Stimulated activated CD4-positive, alpha-beta T cell treated with anti-CD3 and anti-CD28 coated beads, Interleukin-15, amount 100 ng/mL, for 48 hours (primary cell): ENCODE data around the gene KRT13.
A peak's percentile ranks its signal among the peaks of the same experiment; 100 is the strongest.

Source experiments
- DNase-seq, 2 donors: peaks; one replicate each; pipeline ENCODE4 v3.0.0-alpha.2; 2020; ENCODE audit warnings: low read depth in 2 of 2

Gene KRT13

DNA sequence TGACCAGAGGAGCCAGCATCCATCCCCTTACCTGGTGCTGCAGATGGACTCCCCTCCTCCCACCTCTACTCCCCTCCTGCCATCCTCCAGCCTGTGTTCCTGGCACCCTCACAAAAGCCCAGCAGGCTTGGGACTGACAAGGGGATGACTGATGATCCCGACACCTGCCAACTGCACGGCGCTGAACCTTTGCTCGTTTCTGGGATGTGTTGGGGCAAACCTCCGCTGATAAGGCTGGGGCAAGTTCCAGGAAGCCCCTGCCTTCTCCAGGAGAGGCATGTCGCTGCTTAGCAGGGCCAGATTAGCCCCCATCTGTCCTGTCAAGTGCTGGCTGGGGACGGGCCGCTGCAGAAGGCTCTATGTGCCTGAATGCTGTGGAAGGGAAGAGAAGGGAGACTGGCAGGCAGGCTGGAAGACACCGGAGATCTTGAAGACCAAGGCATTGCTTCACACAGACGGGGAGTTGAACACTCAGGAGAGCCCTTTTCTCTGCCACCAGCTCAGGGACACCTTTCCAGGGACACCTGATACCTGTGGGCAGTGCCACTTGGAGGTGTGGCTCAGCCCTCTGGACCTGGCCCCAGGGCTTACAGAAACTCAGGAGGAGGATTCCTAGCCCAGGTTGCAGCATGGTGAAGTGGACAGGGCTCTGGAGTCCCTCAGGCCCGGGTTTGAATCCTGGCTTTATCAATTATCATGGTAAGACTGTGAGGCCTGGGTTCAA, 14.3 kb upstream of the KRT13 start:
- DNase-seq: no peak

GRCh38 chr17:41518789-41519449, 13.5 kb upstream of the KRT13 start, which contains the start of gene KRT15:
Gene KRT15, minus strand, starts transcription at chr17:41518890. Its CDS starts 63 bp downstream, at chr17:41518827.
- no peak for DNase-seq

DNA sequence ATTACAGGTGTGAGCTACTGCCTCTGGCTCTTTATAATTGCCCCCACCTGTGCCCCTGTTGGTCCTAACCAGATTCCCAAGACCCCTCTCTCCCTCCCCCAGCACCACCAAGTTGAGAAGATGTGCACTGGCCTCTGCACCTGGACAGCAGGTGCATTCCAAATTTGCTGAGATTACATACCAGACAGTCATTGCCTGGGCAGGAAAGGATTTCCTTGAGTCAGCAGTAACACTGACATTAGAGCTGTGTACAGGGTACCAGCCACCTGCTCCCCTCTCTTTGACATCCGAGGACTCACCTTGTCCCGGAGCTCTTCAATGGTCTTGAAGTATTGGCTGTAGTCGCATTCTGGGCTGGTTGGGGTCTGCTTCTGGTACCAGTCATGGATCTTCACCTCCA, 12.6 kb upstream of the KRT13 start:
- no peak for DNase-seq

- no peak for DNase-seq
Observed at GRCh38 chr17:41516830-41517283, 11.4 kb upstream of the KRT13 start.

DNA sequence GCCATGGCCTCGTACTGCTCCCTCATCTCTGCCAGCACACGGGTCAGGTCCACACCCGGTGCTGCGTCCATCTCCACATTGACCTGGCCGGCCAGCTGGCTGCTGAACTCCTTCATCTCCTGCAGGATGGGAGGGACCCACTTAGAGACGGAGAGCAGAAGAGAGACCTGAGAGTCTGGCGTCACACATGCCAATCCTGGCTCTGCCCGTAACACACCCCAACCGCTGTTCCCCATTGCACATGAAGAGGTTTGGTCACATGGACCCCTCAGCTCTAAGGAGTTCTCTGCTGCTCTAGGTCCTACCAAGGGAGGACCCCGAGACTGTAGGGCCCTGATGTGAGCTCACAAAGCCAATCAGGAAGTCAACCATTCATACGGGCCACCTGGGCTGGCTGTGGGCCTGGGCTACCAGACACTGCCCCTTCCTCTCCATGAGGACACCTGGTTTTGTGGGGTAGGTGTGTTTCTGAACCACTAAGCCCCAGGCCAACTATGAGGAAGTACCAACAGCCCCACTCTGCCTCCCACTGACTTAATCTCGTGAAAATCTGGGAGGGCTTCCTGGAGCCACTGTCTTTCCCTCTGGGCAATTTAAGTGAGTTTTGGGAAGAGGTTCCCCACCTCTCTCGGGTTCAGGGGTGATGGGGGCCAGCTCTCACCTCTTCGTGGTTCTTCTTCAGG, 10.9 kb upstream of the KRT13 start:
- DNase-seq: no peak

DNA sequence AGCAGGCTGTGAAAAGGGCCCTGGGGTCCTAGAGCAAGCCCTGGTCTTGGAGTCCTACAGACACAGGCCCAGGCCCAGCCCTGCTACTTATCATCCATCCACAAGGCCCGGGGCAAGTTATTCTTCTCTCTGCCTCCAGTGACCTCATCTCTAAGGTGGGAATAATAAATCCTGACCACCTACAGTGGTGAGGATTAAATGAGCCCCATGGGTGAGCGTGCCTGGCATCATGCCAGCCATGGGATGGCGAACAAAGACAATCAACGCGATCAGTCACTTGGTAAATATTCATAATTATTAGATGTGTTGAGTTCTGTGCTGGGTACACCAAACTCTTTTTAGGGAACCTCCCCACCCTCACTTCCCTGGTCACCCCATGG, 7.7 kb upstream of the KRT13 start:
- no peak for DNase-seq

GRCh38 chr17:41512546-41513167, 7.2 kb upstream of the KRT13 start:
- DNase-seq: no peak

- DNase-seq: no peak
Observed at GRCh38 chr17:41511716-41512115, 6.3 kb upstream of the KRT13 start.

DNA sequence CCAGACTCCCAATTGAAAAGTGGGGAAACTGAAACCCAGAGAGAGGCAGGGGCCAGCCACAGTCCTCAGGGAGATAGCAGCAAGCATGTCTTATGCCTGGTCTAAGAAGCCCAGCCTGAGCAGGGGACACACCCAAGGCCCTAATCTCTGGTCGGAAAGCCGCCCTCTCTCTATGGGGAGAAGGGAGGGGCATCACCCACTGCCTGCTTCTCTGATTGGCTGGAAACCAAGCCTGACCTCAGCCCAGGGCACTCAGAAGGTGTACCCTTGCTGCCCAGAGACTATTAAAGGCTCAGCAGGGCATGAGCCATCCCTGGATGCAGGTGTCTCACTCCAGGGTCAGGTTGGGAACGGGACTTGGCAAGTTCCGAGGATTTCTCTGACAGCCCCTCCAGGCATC, 5.7 kb upstream of the KRT13 start:
- DNase-seq: no peak

- DNase-seq: no peak
Observed at GRCh38 chr17:41510251-41511065, 5.0 kb upstream of the KRT13 start.

GRCh38 chr17:41507315-41507880, 2.0 kb upstream of the KRT13 start:
- no peak for DNase-seq

- DNase-seq: no peak
Observed at GRCh38 chr17:41505809-41506767, 676 bp upstream of the KRT13 start.

- DNase-seq: no peak
Observed at GRCh38 chr17:41504246-41504977, 1.0 kb downstream of the KRT13 start.

GRCh38 chr17:41503202-41503601, 2.2 kb downstream of the KRT13 start:
- DNase-seq: no peak

DNA sequence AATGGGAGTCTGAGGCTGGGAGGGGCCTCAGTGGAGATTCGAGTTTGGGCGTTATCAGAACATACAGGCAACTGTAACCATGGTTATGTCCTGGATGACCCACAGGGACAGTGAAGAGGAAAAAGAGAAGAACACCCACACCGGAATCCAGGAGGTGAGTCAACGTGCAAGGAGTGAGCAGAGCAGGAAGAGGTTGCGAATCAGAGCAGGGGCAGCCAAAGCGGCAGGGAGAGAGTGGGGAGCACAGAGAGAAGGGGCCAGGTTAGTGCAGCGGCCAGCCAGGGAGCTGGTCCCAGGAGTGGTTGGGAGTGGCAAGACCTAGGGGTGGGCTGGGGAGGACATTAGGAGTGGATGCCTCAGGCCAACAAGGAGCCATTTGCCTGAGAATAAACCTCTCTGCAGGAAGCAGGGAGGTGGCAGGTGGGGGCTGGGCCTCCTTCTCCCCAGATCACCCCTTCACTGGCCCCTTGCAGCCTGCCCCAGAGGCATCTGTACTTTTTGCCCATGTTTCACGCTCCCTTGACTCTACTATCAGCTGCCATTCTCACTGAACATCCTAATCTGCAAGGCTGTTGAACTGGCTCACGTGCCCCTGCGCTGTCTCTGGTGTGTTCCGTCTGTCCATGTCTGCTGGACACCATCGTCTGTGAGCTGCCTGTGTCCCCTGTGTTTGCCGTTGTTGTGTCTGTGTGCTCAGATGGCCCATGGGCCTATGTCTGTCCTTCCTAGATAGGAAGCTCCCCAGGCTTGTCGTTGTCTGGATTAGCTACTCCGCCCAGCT, 5.1 kb downstream of the KRT13 start:
- no peak for DNase-seq

DNA sequence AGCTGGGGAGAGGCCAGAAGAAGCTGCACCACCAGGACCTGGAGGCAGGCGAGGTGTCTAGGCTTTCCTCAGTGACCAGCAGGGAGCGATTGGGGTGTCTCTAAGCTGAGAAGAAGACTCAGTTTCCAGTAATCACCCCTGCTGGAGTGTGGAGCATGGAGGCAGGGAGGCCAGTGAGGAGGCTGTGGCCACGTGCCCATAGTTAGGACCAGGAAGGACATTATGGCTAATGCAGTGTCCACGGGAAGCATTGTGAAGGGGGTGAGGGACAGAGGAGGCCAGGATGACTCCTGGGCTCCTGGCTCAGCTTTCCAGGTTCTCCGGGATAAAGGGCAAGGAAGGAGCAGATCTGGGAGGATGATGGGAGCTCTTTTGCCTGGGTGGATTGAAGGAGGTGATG, 5.7 kb downstream of the KRT13 start:
- no peak for DNase-seq

DNA sequence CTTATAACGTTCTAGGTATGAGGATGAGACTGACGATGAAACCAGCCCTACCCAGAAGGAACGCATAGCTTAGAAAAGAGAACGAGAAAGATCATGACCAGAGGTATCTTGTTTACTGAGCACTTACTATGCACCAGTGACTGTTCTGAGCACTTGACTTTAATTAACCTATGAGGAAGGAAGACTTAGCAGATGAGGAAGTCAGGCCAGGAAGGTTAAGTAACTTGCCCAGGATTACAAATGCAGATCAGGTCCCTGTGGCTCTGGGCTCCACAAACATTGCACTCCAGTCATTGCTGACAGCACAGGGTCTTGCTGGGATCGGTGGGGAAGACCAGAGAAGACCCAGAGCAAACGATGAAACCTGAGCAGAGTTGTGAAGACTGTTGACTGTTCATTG, 7.1 kb downstream of the KRT13 start:
- no peak for DNase-seq

GRCh38 chr17:41496803-41497484, 8.5 kb downstream of the KRT13 start:
- DNase-seq: peak; percentile 53 to 78
